Dermis blood vessel endothelial cell (primary cell): Measurements from ENCODE around the gene SPRED2. TPM values are rescaled to one million over a fixed set of nuclear protein-coding genes. Genes with fewer than 3 reads are reported as not detected.

Experiments used
- DNase-seq: peaks from one replicate; pipeline ENCODE4 v3.0.0; 2010
- total RNA-seq: library from RNA; depleted of rRNA; stranded (reverse); fragments of >200 nt; gene quantifications from 2 replicates; pipeline ENCODE4 v1.2.3, GENCODE V29; 2014

Gene SPRED2
- total RNA-seq, 1 donor from 2014 or later, result 2.2 TPM

- DNase-seq, result no peak
These were observed 18.8 kb downstream of the SPRED2 start for GRCh38 chr2:65413610-65414009.

GRCh38 chr2:65413106-65413505, 19.3 kb downstream of the SPRED2 start:
- no peak for DNase-seq

DNA sequence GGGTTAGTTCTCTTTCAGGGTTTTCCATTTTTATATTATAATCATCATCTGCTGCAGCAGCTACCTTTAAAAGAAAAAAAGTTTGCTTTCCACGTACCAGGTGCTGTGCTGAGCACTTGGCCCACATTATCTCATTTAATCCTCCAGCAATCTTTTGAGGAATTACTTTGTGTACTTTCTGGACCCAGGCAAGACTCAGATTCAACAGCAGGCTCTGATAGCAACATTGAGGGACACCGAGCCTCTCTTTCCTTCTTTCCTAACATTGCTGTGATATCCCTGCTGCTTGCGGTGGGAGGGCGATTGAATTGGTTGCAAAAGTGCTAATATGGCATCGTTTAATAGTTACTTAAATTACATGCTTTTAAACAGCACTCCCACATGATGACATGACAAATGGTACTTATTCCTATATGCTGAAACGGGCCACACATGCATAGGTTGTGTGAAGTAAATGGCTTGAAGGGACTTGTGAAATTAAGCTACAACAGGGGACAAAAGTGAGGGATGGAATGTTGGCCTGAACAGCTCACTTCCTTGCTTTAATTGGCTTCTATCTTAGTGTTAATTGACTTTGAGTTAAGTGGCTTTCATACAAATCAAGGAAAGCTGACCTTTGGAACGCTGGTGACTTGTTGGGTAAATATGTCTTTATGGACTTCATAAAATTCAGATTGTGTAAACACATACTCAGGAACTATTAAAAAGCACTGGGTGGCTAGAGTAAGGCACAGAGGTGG, 21.2 kb downstream of the SPRED2 start:
- no peak for DNase-seq

DNA sequence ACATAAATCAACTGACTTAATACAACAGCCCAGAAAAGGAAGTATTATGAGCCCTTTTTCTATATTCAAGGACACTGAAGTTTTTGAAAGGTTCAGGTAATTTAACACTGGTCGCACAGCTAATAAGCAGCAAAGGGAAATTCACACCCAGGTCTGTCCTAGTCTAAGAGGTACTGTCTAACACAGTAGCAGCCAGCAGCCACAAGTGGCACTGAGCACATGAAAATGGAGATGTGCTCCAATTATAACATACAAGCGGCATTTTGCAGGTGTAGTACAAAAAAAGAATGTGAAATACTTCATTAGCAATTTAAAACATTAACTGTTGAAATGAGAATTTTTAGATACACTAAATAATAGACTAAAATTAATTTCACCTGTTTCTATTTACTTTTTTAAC, 23.4 kb downstream of the SPRED2 start:
- no peak for DNase-seq

DNA sequence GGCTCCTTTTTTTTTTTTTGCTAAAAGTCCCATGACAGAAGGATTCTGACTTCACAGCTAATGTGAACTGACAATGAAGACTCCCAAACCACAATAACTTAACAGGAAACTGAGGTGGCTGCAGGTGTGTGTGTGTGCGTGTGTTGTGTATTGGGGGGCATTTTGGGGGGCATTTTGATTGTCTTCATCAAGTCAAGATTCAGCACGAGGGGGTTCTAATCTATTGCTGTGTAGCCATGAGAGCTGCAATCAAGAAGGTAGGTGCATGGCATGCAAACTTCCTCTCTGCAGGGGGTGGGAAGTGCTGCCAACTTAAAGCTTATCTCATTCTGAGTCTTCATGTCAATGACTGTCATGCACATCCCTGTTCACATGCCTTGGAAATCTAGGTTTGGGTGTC, 25.2 kb downstream of the SPRED2 start:
- DNase-seq, result no peak

- no peak for DNase-seq
These were observed 27.3 kb downstream of the SPRED2 start for GRCh38 chr2:65404988-65405697.

GRCh38 chr2:65403529-65403915, 28.9 kb downstream of the SPRED2 start:
- DNase-seq, result no peak

DNA sequence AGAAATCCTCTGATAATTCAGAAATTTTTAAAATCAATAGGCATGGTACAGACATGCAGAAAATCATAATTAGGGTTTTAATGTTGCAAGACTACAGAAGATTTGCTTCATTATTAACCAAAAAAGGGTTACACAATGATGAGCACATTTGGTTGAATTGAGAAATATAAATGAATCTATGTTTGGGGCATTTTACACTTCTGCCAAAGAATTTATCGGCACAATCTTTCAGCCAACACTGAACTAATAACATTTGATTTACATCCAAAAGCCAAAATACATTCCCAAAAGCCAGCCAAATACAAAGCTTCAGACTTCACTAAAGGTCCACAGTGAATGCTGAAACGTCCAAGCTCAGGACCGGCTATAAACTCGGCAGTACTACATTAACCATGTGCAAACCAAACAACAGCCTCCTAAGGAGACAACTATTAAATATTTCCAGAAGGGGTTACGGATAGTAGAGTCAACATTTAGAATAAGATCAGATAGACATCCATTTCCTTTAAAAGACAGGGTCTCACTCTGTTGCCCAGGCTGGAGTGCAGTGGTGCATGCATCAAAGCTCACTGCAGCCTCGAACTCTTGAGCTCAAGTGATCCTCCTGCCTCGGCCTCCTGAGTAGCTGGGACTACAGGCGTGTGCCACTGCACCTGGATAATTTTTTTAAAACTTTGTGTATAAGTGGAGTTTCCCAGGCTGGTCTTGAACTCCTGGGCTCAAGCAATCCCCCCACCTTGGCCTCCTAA, 29.4 kb downstream of the SPRED2 start:
- no peak for DNase-seq

- no peak for DNase-seq
These were observed 30.1 kb downstream of the SPRED2 start for GRCh38 chr2:65402323-65402722.

GRCh38 chr2:65397122-65397521, 35.3 kb downstream of the SPRED2 start:
- DNase-seq, result no peak

DNA sequence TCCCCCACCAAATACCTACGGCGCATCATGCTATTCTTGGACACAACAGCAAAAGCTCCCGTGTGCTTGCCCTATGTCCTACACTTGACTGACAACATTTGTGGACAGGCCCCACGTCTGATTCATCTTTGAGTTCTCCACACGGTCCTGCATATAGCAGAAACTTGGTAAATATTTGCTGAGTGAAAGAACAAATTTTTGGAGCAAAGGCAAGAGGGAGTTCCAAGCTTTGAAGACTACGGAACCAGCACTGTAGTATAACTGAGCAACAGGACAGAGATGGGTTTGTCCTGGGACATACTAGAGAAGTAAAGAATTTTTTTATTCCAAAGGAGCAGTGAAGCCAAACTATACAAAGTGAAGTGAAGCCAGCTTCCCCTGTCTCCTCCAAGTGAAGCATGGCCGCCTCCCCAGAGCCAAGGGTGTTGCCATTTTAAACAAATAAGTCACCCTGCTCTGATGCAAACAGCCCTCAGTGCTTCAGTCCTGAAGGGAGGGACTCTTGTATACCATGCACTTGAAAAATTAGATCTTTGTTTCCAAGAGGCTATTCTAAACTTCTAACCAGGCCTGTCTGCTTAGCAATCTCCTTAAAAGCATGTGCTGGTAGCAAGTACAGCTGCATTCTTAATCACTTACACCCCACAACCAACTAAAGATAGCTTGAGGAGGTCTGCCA, 35.9 kb downstream of the SPRED2 start:
- DNase-seq, result no peak

- DNase-seq, result no peak
These were observed 36.6 kb downstream of the SPRED2 start for GRCh38 chr2:65395621-65396347.

- DNase-seq, result no peak
These were observed 38.5 kb downstream of the SPRED2 start for GRCh38 chr2:65393743-65394422.

DNA sequence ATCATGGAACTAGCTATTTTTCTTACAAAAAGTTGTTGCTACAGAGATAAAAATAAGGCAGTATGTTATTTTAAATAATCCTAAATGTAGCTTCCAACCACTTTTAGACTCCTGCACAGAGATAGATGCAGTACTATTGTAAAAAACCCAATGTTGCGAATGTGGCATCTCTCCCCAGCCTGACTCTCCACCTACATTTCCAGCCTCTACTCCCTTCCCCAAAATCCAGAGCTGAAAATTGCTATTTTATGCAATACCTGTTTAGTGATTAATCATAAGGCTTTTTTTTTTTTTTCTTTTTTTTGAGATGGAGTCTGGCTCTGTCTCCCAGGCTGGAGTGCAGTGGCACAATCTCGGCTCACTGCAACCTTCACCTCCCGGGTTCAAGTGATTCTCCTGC, 39.4 kb downstream of the SPRED2 start:
- no peak for DNase-seq

GRCh38 chr2:65392609-65393008, 39.8 kb downstream of the SPRED2 start:
- DNase-seq, result no peak

GRCh38 chr2:65390134-65390533, 42.3 kb downstream of the SPRED2 start:
- DNase-seq, result no peak

- no peak for DNase-seq
These were observed 42.9 kb downstream of the SPRED2 start for GRCh38 chr2:65389476-65389875.

DNA sequence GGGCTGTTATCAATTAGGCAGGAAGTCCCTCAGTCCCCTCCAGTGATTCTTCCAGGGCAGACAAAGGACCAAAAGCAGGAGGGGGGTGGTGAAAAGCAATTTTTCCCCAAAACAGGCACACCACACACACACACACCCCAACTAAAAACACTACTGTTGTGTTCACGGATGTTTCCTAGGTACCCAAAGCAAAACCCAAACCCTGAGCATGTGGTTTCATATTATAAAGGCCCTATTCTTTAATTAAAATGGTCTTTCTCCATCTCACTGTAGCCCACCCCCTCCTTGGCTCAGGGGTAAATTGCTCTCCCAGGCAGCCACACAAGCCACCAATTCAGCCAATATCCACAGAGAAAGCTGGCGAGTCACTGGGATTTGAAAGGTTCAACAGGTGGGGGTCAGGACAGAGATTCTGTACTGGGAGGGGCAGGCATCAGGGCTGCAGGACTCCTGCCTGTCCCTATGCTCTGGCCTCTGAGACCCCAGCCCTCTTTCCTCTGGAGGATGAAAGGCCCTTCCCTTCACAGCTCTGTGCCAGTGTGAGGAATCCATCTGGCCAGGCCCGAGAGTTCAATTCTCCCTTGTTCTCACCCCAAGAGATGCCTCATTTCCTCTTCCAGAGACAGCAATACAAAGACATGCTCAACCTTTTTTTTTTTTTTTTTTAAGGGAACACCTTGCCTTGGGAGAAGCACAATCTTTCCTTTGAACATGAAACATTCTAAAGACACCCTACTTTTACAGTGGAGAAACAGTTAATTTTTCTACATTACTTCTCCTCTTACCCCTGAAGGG, 43.6 kb downstream of the SPRED2 start:
- DNase-seq, result no peak

GRCh38 chr2:65388051-65388531, 44.3 kb downstream of the SPRED2 start:
- DNase-seq, result no peak

GRCh38 chr2:65386989-65387388, 45.4 kb downstream of the SPRED2 start:
- no peak for DNase-seq

DNA sequence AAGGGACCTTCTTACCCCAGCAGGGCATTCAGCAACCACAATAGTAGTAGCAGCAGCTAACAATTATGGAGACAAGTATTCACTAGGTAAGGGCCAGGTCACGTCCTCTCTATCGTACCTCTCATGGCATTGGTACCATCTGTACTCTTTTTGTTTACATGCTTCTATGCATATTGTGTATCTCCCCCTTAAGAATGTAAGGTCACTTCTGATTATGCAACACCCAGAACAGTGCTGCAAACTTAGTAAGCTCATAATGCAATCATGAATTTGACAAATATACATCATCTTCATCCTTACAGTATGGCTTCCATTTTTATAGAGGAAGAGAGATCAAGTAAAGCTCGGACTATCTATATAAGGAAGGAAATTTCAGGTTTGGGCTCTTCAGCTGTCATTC, 46.1 kb downstream of the SPRED2 start:
- no peak for DNase-seq
